Embryonic facial prominence (tissue), 1 donor: ENCODE results near the gene ACOXL.
"Not testable (repeated sequence)": the region's sequence is repeated elsewhere in the genome, so short reads cannot be mapped to it uniquely, and the experiment has no call there.

Experiments
- DNase-seq: peaks from one replicate; pipeline ENCODE4 v3.0.0-alpha.2; 2016; ENCODE audit errors: extremely low spot score

Gene ACOXL

GRCh38 chr2:111039628-111040383 lies 307.4 kb downstream of the ACOXL start:
- DNase-seq, result no peak

DNA sequence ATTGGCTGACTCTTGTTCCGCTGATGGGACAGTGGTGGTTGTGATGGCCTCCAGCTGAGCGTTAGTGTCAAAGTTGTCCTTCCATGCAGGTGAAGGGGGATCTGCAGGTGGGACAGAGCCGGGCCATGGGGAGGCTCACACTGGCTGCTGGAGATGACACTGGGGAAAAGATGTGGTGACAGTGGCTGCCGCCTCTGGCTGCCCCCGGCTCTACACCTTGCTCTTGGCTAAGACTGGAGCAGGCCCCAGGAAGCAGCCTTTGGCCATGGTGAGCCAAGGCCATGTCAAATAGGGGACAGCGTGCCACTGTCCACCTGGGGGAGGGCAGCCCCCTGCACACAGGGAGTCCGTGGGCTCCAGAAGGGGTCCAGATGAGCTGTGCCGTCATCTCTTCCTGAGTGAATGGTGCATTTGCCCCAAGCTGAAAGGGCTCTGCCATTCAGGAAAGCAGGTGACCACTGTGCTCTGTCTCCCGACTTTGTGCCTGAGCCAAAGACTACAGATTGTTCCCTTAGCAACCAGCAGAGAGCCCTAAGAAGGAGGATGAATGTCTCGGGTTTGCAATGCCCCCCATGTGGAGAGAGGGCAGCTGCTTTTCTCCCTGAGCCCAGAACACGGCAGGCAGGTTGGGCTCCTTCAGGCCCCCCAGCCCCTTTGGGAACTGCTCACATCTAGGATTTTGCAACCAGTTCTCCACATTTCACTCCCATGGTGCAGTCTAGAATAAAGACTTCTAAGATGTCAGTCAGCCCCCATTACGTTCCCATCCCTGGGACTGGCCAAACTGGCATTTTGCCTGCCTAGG lies 309.2 kb downstream of the ACOXL start:
- DNase-seq, result no peak

DNA sequence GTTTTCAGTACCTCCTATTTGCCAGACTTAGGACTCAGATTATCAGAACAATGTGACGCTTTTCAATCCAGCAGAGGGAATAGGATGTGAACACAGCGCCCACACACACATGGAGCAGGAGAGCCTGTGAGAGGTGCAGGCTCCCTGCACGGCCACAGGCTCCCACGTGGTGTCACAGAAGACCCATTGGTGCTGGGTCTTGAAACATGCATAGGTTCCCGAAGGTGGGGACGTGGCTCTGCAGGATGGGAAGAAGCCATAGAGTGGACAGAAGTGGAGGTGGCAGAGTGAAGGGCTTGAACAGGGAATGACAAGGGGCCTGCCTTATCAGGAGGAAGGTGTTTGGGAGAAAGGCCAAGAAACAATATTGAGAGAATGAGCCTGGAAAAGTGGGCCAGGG lies 309.9 kb downstream of the ACOXL start:
- DNase-seq, result no peak

DNA sequence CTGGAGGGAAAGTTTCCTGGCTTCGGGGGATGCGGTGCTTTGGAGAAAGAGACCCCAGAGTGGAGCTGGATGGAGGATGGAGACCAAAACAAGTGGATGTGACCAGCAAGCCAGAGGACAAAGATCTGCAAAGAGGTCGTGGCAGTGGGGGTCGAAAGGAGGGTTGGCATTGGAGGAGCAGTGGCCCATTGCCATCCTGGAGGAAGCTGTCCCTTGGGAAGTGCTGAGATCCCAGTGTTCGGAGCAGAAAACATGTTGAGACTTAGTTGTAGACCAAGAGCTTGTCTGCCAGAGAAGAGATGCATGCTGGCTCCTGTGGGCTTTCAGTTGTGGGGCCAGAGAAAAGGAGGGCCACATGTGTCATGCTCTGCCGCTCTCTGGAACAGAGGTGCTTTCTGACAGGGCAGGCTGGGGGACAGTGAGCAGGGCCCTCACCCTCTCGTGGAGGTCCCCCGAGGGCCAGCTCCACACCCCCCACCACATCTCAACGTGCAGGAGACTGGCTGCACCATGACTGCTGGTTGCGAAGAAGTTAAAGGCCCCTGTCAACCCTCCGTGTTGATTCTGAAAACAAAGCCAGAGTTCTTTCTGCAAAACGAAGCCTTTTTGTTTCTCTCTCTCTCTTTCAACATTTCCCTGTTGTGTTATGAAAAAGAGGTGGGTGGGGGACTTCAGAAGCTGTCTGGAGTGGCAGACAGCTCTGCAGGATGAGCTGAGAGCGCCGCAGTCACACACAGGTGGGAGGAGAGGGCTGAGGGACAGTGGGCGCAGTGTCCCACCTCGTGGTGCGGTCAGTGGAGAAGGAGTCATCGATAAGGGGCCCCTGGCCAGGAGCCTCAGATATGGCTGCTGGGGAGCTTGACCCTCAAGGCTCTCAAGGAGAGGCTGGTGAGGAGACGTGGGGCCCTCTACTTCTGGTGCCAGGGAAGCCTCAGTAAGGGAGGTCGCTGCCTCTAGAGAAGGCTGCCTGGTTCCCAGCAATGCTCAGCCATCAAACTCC lies 310.7 kb downstream of the ACOXL start:
- DNase-seq, result no peak

DNA sequence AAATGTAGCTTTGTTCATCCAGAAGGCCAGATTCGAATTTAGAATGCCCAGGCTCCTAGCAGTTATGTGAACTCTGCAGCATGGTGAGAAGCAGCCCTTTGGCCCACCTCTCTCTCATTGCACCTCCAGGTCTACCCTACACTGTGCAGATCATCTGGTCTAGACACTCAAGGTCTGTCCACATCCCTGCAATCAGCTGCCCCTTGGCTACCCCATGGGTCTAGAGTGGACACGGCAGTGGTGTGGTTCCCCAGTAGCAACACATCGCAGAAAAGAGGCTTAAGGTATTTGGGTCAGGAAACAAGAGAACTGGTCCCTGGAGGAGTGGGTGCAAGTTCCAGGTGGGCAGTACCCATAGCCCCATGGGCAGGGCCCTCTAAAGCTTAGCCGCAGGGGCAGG lies 311.7 kb downstream of the ACOXL start:
- DNase-seq, result no peak

DNA sequence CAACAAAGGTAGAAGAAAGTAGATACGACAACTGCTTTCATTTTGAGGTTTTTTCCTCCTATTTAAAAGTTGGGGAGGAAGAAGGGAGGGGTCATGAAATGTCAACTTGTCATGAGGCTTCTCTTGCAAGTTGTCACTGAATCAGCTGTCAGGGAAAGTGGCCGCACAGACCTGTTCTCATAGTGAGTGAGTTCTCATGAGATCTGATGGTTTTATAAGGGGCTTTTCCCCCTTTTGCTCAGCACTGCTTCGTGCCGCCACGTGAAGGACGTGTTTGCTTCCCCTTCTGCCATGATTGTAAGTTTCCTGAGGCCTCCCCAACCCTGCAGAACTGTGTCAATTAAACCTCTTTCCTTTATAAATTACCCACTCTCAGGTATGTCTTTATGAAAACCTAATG lies 312.9 kb downstream of the ACOXL start:
- DNase-seq, result not testable (repeated sequence)

- no peak for DNase-seq
Measured at GRCh38 chr2:111045771-111046444, 313.5 kb downstream of the ACOXL start.

- DNase-seq, result no peak
Measured at GRCh38 chr2:111046670-111047069, 314.3 kb downstream of the ACOXL start.

DNA sequence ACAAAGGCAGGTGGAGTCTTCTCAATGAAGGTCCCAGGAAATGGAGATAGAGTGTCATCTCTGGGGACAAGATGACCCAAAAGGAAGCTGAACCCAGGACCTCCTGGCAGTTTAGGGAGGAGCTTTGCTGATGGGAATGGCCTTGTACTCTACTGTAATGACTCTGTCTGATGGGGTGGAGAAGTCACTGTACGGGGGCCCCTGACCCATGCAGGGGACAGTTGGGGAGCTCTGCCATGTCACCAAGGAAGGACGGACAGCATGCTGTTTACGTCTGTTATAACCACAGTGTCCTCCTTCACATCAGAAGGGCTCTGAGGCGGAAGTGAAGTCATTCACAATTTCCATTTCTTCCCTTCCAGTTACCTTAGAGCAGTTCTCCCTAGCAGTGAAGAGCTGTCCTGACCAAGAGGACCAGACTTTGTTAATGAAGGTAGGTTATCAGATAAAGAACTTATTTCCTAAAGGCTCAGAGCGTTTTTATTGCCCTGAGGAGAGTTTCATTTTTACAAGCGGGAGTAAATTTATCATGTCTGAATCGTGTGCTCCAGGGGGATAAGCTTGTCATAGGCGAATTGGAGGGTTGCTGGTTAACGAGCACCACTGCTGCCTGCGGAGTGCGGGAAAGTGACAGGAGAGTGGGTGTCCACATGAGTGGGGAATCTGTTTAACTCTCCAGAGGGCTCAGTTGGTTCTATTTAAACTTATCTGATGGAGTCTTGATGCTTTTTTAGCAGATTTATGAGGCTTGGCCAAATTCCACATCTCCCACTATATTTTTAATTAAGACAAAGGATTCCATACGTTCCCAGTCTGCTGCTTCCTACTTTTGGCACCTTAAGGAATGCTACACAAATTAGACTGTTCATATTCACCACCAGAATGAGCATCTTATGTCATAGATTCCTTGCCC lies 316.7 kb downstream of the ACOXL start:
- DNase-seq, result no peak

- peak; percentile 12 for DNase-seq
Measured at GRCh38 chr2:111049792-111050640, 317.6 kb downstream of the ACOXL start.

- DNase-seq, result no peak
Measured at GRCh38 chr2:111050701-111051376, 318.5 kb downstream of the ACOXL start.

DNA sequence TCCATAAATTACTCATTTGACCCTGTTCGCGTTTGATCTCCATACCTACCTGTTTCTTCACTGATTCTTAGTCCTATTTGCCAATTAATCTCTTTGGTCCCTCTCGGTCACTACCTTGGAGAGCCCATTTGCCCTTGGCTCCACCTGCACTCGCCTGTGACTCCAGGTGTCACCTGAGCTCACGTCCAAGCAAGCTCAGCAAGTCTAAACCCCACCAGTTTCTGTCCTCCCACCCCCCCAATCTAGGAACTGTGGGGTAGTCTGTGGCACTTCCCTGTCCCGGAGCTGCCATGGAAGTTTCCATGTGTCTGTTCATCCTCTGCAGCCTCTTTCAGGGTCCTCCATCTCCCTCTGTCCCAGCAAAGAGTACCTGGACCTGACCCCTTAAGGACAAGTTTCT lies 320.2 kb downstream of the ACOXL start:
- DNase-seq, result no peak

DNA sequence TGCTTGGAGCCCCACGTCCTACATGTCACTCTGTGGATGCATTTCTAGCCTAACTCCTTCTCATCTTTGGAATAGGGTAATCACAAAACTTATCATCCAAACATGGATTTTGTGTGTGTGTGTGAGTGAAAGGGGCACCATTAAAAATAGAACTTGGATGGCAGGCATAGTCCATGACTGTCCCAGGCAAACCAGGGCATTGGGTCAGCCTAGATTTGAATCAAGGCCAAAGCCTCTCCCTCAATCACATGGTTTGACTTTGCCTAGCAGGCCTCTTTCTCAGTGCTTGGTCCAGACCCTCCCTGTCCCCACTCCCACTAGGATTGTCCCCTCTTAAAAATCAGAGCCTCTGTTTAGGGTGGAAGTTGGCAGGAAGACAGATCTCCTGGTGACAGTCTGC lies 320.9 kb downstream of the ACOXL start:
- no peak for DNase-seq

DNA sequence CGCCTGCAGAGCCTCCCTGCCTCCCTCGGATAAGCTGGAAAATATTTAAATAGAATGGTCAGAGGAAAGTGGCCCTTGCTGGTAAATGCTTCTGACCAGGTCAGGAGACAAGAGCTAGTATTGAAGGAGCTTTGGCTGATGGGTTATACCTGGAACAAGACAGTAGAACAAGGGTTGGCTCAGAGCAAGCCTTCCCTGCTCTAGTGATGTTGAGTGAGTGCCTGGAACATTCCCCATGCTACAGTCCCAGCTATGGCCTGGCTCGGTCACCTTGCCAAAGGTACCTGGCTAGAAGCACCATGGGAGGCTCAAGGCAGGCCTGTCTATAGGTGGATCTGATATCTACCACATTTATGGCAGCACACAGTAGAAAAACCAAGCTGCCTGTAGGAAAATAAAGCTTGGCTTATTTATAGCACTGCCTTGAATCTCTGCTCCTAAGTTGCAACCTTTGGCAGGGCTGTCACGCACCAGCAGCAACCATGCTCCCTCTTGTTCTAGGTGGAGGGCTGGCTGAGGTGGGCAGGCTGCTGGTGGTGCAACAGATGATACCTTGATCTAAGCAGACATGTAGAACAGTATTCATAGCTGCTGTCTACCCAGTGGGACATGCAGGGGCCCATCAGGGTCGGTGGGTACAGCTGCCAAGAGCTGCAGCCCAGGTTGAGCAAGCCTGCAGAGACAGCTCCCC lies 321.6 kb downstream of the ACOXL start:
- DNase-seq, result no peak

- no peak for DNase-seq
Measured at GRCh38 chr2:111054791-111055691, 322.7 kb downstream of the ACOXL start.

- DNase-seq, result no peak
Measured at GRCh38 chr2:111055735-111056134, 323.4 kb downstream of the ACOXL start.

DNA sequence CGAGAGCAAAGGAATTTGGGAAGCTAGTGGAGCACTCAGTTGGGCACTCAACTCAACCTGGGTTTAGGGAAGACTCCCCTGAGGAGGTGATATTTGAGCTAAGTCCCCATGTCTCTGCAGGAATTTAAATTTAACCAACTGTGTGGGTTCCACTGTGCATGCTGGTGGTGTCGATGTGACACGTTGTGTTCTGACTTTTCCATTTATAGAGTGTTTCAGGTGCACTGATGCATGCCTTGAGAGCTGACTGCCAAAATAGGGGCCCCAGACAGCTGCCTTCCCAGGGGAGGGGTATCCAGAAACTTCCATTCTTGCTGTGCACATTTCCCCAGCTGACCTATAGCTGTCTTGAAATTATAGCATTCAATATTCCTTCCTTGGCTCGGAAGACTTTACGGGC lies 324.7 kb downstream of the ACOXL start:
- no peak for DNase-seq
